ENCODE measurements around the gene WWOX.

The WWOX gene

GRCh38 chr16:78704416-78704815 is 605.0 kb downstream of the WWOX start:
- DNase-seq (ENCODE audit: low read depth in 4 of 4, low spot score in 1 of 4), result no peak

- DNase-seq (ENCODE audit: low read depth in 4 of 4, low spot score in 1 of 4), result peak in 1 of 4 experiments; percentile 3
Measured at GRCh38 chr16:78705694-78706093, 606.2 kb downstream of the WWOX start.

- no peak for DNase-seq (ENCODE audit: low read depth in 4 of 4, low spot score in 1 of 4)
Measured at GRCh38 chr16:78706637-78707036, 607.2 kb downstream of the WWOX start.

- DNase-seq (ENCODE audit: low read depth in 4 of 4, low spot score in 1 of 4), result no peak
Measured at GRCh38 chr16:78709137-78709884, 609.9 kb downstream of the WWOX start.

GRCh38 chr16:78715106-78715505 is 615.7 kb downstream of the WWOX start:
- DNase-seq (ENCODE audit: low read depth in 4 of 4, low spot score in 1 of 4), result no peak

GRCh38 chr16:78715673-78716072 is 616.2 kb downstream of the WWOX start:
- DNase-seq (ENCODE audit: low read depth in 4 of 4, low spot score in 1 of 4), result no peak

GRCh38 chr16:78718141-78718540 is 618.7 kb downstream of the WWOX start:
- no peak for DNase-seq (ENCODE audit: low read depth in 4 of 4, low spot score in 1 of 4)

GRCh38 chr16:78720416-78720815 is 621.0 kb downstream of the WWOX start:
- no peak for DNase-seq (ENCODE audit: low read depth in 4 of 4, low spot score in 1 of 4)

- no peak for DNase-seq (ENCODE audit: low read depth in 4 of 4, low spot score in 1 of 4)
Measured at GRCh38 chr16:78727536-78727935, 628.1 kb downstream of the WWOX start.

- DNase-seq (ENCODE audit: low read depth in 4 of 4, low spot score in 1 of 4), result no peak
Measured at GRCh38 chr16:78729687-78730086, 630.2 kb downstream of the WWOX start.

- no peak for DNase-seq (ENCODE audit: low read depth in 4 of 4, low spot score in 1 of 4)
Measured at GRCh38 chr16:78731785-78732184, 632.3 kb downstream of the WWOX start.

GRCh38 chr16:78732696-78733095 is 633.2 kb downstream of the WWOX start:
- DNase-seq (ENCODE audit: low read depth in 4 of 4, low spot score in 1 of 4), result no peak

GRCh38 chr16:78735337-78735736 is 635.9 kb downstream of the WWOX start:
- DNase-seq (ENCODE audit: low read depth in 4 of 4, low spot score in 1 of 4), result no peak

- DNase-seq (ENCODE audit: low read depth in 4 of 4, low spot score in 1 of 4), result no peak
Measured at GRCh38 chr16:78737630-78738029, 638.2 kb downstream of the WWOX start.

- DNase-seq (ENCODE audit: low read depth in 4 of 4, low spot score in 1 of 4), result no peak
Measured at GRCh38 chr16:78738557-78738956, 639.1 kb downstream of the WWOX start.

GRCh38 chr16:78740269-78740668 is 640.8 kb downstream of the WWOX start:
- no peak for DNase-seq (ENCODE audit: low read depth in 4 of 4, low spot score in 1 of 4)

GRCh38 chr16:78742501-78743283 is 643.2 kb downstream of the WWOX start:
- peak; percentile 41 to 70 (median 52) for DNase-seq (ENCODE audit: low read depth in 4 of 4, low spot score in 1 of 4)

- no peak for DNase-seq (ENCODE audit: low read depth in 4 of 4, low spot score in 1 of 4)
Measured at GRCh38 chr16:78743556-78743955, 644.1 kb downstream of the WWOX start.

- no peak for DNase-seq (ENCODE audit: low read depth in 4 of 4, low spot score in 1 of 4)
Measured at GRCh38 chr16:78744099-78744498, 644.6 kb downstream of the WWOX start.

GRCh38 chr16:78744796-78745107 is 645.3 kb downstream of the WWOX start:
- no peak for DNase-seq (ENCODE audit: low read depth in 4 of 4, low spot score in 1 of 4)

- DNase-seq (ENCODE audit: low read depth in 4 of 4, low spot score in 1 of 4), result no peak
Measured at GRCh38 chr16:78745108-78746019, 645.9 kb downstream of the WWOX start.

GRCh38 chr16:78746718-78747117 is 647.3 kb downstream of the WWOX start:
- DNase-seq (ENCODE audit: low read depth in 4 of 4, low spot score in 1 of 4), result no peak

Data from stimulated activated CD4-positive, alpha-beta T cell treated with anti-CD3 and anti-CD28 coated beads, Interleukin-1b, Interleukin-23, amount 100 ng/mL, for 24 hours (primary cell).